Natural killer cell treated with Interleukin-12 subunit alpha and Interleukin-12 subunit beta and Interleukin-15 and Interleukin-18, amount 100 ng/mL, for 72 hours (primary cell): ENCODE results near the gene RHEBL1. TPM values are rescaled to one million over a fixed set of nuclear protein-coding genes. Genes with fewer than 3 reads are reported as not detected.
A peak's percentile ranks its signal among the peaks of the same experiment; 100 is the strongest.

ENCODE experiments used
- ATAC-seq, 2 donors: fragments of 150-1000 bp; cut with Tn5 transposase in 1 of 2; sonication (Bioruptor Pico), chemical (Tn5 transposase) in 1 of 2; 2 replicates each; pipeline ENCODE4 v1.10.0; 2021
- DNase-seq: peaks from one replicate; pipeline ENCODE4 v3.0.0; 2022; ENCODE audit warnings: low spot score
- H3K27ac Mint-ChIP-seq, 2 donors: 1 replicate in 1 of 2; 2 replicates in 1 of 2; pipeline ENCODE4 v1.8.0; 2022; ENCODE audit warnings: mixed read lengths in 2 of 2, mild to moderate bottlenecking in 1 of 2, moderate library complexity in 1 of 2
- H3K27me3 Mint-ChIP-seq, 2 donors: 1 replicate in 1 of 2; 2 replicates in 1 of 2; pipeline ENCODE4 v1.8.0; 2022; ENCODE audit warnings: mixed read lengths in 2 of 2
- H3K36me3 Mint-ChIP-seq: one replicate; pipeline ENCODE4 v1.8.0; 2022; ENCODE audit warnings: mixed read lengths
- H3K4me1 Mint-ChIP-seq, 2 donors: 1 replicate in 1 of 2; 2 replicates in 1 of 2; pipeline ENCODE4 v1.8.0; 2022; ENCODE audit warnings: low read depth in 2 of 2, mixed read lengths in 2 of 2, mild to moderate bottlenecking in 1 of 2
- H3K4me3 Mint-ChIP-seq: one replicate; pipeline ENCODE4 v1.8.0; 2022; ENCODE audit warnings: mixed read lengths
- H3K9me3 Mint-ChIP-seq: 2 replicates; pipeline ENCODE4 v1.8.0; 2022; ENCODE audit warnings: mixed read lengths
- total RNA-seq, 2 donors: library from RNA; stranded (reverse); gene quantifications; one replicate each; pipeline ENCODE4 v1.2.3, GENCODE V29; 2022

RHEBL1 gene
- total RNA-seq, 2 donors from 2014 or later: 21.9 to 28.9 TPM

GRCh38 chr12:49032679-49033447, 36.9 kb downstream of the RHEBL1 start:
- peak overlapping the region in 1 of 2 donors; percentile 47 for H3K27ac Mint-ChIP-seq
- H3K36me3 Mint-ChIP-seq: peaks cover 12% of the 10 kb centered on the region
- H3K9me3 Mint-ChIP-seq: no peaks in the 10 kb centered on the region
- peaks cover 0 to 6% of the 10 kb centered on the region in 2 donors for H3K4me1 Mint-ChIP-seq
- no peaks in the 10 kb centered on the region for H3K27me3 Mint-ChIP-seq
- ATAC-seq: no peak
- no peak overlapping the region for H3K4me3 Mint-ChIP-seq
- peak; percentile 42 for DNase-seq

GRCh38 chr12:49032276-49032675, 37.5 kb downstream of the RHEBL1 start:
- no peak for DNase-seq
- no peaks in the 10 kb centered on the region for H3K27me3 Mint-ChIP-seq
- ATAC-seq: peak in 1 of 2 donors; percentile 15
- H3K4me1 Mint-ChIP-seq: peaks cover 0 to 6% of the 10 kb centered on the region in 2 donors
- H3K4me3 Mint-ChIP-seq: no peak overlapping the region
- peaks cover 16% of the 10 kb centered on the region for H3K36me3 Mint-ChIP-seq
- H3K27ac Mint-ChIP-seq: no peak overlapping the region
- no peaks in the 10 kb centered on the region for H3K9me3 Mint-ChIP-seq

GRCh38 chr12:49031573-49032161, 38.1 kb downstream of the RHEBL1 start:
- Mint-ChIP-seq H3K27me3 (no peaks in the 10 kb centered on the region), H3K27ac (no peak overlapping the region)
- DNase-seq: no peak

GRCh38 chr12:49030714-49031572, 38.8 kb downstream of the RHEBL1 start:
- Mint-ChIP-seq H3K4me3 (no peak overlapping the region), H3K9me3 (no peaks in the 10 kb centered on the region), H3K27ac (no peak overlapping the region), H3K4me1 (peaks cover 0 to 3% of the 10 kb centered on the region in 2 donors), H3K36me3 (peaks cover 12% of the 10 kb centered on the region), H3K27me3 (no peaks in the 10 kb centered on the region)
- ATAC-seq: no peak
- no peak for DNase-seq

More at GRCh38 chr12:49031573-49032161, 38.1 kb downstream of the RHEBL1 start:
- H3K9me3 Mint-ChIP-seq: no peaks in the 10 kb centered on the region
- H3K4me3 Mint-ChIP-seq: no peak overlapping the region
- peaks cover 12% of the 10 kb centered on the region for H3K36me3 Mint-ChIP-seq
- ATAC-seq: no peak
- H3K4me1 Mint-ChIP-seq: peaks cover 0 to 4% of the 10 kb centered on the region in 2 donors

GRCh38 chr12:49030119-49030518, 39.7 kb downstream of the RHEBL1 start:
- H3K9me3 Mint-ChIP-seq: no peaks in the 10 kb centered on the region
- H3K4me3 Mint-ChIP-seq: no peak overlapping the region
- peaks cover 17% of the 10 kb centered on the region for H3K36me3 Mint-ChIP-seq
- no peaks in the 10 kb centered on the region for H3K27me3 Mint-ChIP-seq
- DNase-seq: no peak
- H3K4me1 Mint-ChIP-seq: peaks cover 0 to 3% of the 10 kb centered on the region in 2 donors
- H3K27ac Mint-ChIP-seq: no peak overlapping the region
- ATAC-seq: no peak

GRCh38 chr12:49028666-49029275, 41.0 kb downstream of the RHEBL1 start:
- H3K4me3 Mint-ChIP-seq: no peak overlapping the region
- H3K36me3 Mint-ChIP-seq: peaks cover 14% of the 10 kb centered on the region
- H3K27ac Mint-ChIP-seq: no peak overlapping the region
- ATAC-seq: no peak
- H3K27me3 Mint-ChIP-seq: no peaks in the 10 kb centered on the region
- no peak for DNase-seq
- no peaks in the 10 kb centered on the region for H3K9me3 Mint-ChIP-seq
- peaks cover 0 to under 1% of the 10 kb centered on the region in 2 donors for H3K4me1 Mint-ChIP-seq

- Mint-ChIP-seq H3K4me3 (no peak overlapping the region), H3K9me3 (no peaks in the 10 kb centered on the region), H3K27ac (no peak overlapping the region), H3K27me3 (no peaks in the 10 kb centered on the region), H3K4me1 (no peaks in the 10 kb centered on the region), H3K36me3 (peaks cover 13% of the 10 kb centered on the region)
- DNase-seq: no peak
- no peak for ATAC-seq
Observed at GRCh38 chr12:49027846-49028555, 41.8 kb downstream of the RHEBL1 start.

- Mint-ChIP-seq H3K9me3 (no peaks in the 10 kb centered on the region), H3K4me3 (no peak overlapping the region), H3K4me1 (no peaks in the 10 kb centered on the region), H3K27ac (no peak overlapping the region), H3K36me3 (peaks cover 17% of the 10 kb centered on the region), H3K27me3 (no peaks in the 10 kb centered on the region)
- DNase-seq (no peak), ATAC-seq (no peak)
Observed at GRCh38 chr12:49026678-49027480, 42.9 kb downstream of the RHEBL1 start.

- Mint-ChIP-seq H3K4me3 (no peak overlapping the region), H3K36me3 (peaks cover 17% of the 10 kb centered on the region), H3K4me1 (no peaks in the 10 kb centered on the region), H3K27me3 (no peaks in the 10 kb centered on the region), H3K27ac (no peak overlapping the region), H3K9me3 (no peaks in the 10 kb centered on the region)
- no peak for ATAC-seq
- no peak for DNase-seq
Observed at GRCh38 chr12:49026101-49026500, 43.7 kb downstream of the RHEBL1 start.

- Mint-ChIP-seq H3K9me3 (no peaks in the 10 kb centered on the region), H3K4me1 (no peaks in the 10 kb centered on the region), H3K27me3 (no peaks in the 10 kb centered on the region), H3K27ac (no peak overlapping the region), H3K4me3 (no peak overlapping the region), H3K36me3 (peaks cover 17% of the 10 kb centered on the region)
- ATAC-seq (no peak), DNase-seq (no peak)
Observed at GRCh38 chr12:49025463-49025862, 44.3 kb downstream of the RHEBL1 start.

GRCh38 chr12:49024543-49024942, 45.2 kb downstream of the RHEBL1 start:
- Mint-ChIP-seq H3K4me3 (no peak overlapping the region), H3K27me3 (no peaks in the 10 kb centered on the region), H3K27ac (no peak overlapping the region), H3K36me3 (peaks cover 17% of the 10 kb centered on the region), H3K9me3 (no peaks in the 10 kb centered on the region), H3K4me1 (peaks cover 4 to 5% of the 10 kb centered on the region in 2 donors)
- ATAC-seq: no peak
- DNase-seq: no peak

- H3K9me3 Mint-ChIP-seq: no peaks in the 10 kb centered on the region
- H3K27ac Mint-ChIP-seq: no peak overlapping the region
- H3K4me1 Mint-ChIP-seq: peaks cover 8 to 11% of the 10 kb centered on the region in 2 donors
- no peaks in the 10 kb centered on the region for H3K27me3 Mint-ChIP-seq
- no peak for DNase-seq
- H3K4me3 Mint-ChIP-seq: no peak overlapping the region
- H3K36me3 Mint-ChIP-seq: peaks cover 17% of the 10 kb centered on the region
- no peak for ATAC-seq
Observed at GRCh38 chr12:49023812-49024211, 46.0 kb downstream of the RHEBL1 start.
